Left ventricle myocardium inferior (tissue), 1 donor: Measurements from ENCODE around the gene DGLUCY. TPM values are rescaled to one million over a fixed set of nuclear protein-coding genes. Genes with fewer than 3 reads are reported as not detected.
A peak's percentile ranks its signal among the peaks of the same experiment; 100 is the strongest.

Experiments used
- DNase-seq: peaks from one replicate; pipeline ENCODE4 v3.0.0-alpha.2; 2020
- H3K27ac ChIP-seq: fragments of 200-600 bp; replicated peaks from 2 replicates; pipeline ENCODE4 v1.8.0; 2021
- H3K27me3 ChIP-seq: fragments of 200-600 bp; 2 replicates; pipeline ENCODE4 v1.8.0; 2021; ENCODE audit warnings: low read depth
- H3K36me3 ChIP-seq: fragments of 200-600 bp; 2 replicates; pipeline ENCODE4 v1.8.0; 2021
- H3K4me1 ChIP-seq: fragments of 200-600 bp; 2 replicates; pipeline ENCODE4 v1.8.0; 2021
- H3K4me3 ChIP-seq: fragments of 200-600 bp; 2 replicates; pipeline ENCODE4 v1.8.0; 2021; ENCODE audit warnings: mild to moderate bottlenecking, moderate library complexity
- H3K9me3 ChIP-seq: fragments of 200-600 bp; replicated peaks from 2 replicates; pipeline ENCODE4 v1.8.0; 2021
- intact Hi-C: fragments of 100-400 bp; cut with micrococcal nuclease; formaldehyde crosslinking; loops from one replicate; pipeline ENCODE4 v1.11.0; 2022
- long read RNA-seq: library from polyadenylated mRNA; unstranded; transcript quantifications from one replicate; pipeline ENCODE4 v2.0.0, GENCODE V29; 2021
- total RNA-seq: library from RNA; stranded (reverse); fragmentation: NEBNext Ultra II Directional; extraction: Animal tissue kit (Norgen Biotek cat#: 25700); gene quantifications from one replicate; pipeline ENCODE4 v1.2.1, GENCODE V29; 2021
- TF ChIP-seq, protein P1 (sequence below): fragments of 200-600 bp; IDR thresholded peaks from 2 replicates; pipeline ENCODE4 v1.8.0; 2021; ENCODE audit warnings: antibody characterized with exemption, mild to moderate bottlenecking, borderline replicate concordance
- donor health status: DM: no; HTN: yes; CAD: no; lungs with severe emphysema.

DGLUCY gene, protein sequence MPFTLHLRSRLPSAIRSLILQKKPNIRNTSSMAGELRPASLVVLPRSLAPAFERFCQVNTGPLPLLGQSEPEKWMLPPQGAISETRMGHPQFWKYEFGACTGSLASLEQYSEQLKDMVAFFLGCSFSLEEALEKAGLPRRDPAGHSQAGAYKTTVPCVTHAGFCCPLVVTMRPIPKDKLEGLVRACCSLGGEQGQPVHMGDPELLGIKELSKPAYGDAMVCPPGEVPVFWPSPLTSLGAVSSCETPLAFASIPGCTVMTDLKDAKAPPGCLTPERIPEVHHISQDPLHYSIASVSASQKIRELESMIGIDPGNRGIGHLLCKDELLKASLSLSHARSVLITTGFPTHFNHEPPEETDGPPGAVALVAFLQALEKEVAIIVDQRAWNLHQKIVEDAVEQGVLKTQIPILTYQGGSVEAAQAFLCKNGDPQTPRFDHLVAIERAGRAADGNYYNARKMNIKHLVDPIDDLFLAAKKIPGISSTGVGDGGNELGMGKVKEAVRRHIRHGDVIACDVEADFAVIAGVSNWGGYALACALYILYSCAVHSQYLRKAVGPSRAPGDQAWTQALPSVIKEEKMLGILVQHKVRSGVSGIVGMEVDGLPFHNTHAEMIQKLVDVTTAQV
- 220 TPM for total RNA-seq
- long read RNA-seq, transcript DGLUCY-204 (14 exons, 2,538 nt), result minor isoform, 24 of 582 reads
- long read RNA-seq, transcript DGLUCY-201 (14 exons, 2,967 nt), result major isoform, 113 of 582 reads
- long read RNA-seq, partial matches to known transcripts, result 27 of 582 reads
- long read RNA-seq, other reads (novel, unspliced or antisense), result 414 of 582 reads

DNA sequence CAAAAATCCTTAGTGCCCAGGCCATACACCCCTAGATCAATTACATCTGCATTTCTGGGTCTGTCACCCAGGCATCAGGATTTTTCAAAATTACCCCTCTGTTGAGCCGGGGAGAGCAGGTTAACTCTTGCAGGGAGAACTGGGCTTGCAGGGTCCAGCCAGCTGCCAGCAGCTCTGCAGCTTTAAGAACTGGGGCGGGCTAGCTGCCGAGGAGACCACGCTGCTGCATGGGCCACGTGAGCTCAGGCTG is at the start of gene DGLUCY:
TSS of gene DGLUCY (plus strand) at position 245 of the 250 bp plus-strand sequence. CDS start 46,222 bp downstream, outside the sequence.
- TF ChIP-seq, protein P1, sequence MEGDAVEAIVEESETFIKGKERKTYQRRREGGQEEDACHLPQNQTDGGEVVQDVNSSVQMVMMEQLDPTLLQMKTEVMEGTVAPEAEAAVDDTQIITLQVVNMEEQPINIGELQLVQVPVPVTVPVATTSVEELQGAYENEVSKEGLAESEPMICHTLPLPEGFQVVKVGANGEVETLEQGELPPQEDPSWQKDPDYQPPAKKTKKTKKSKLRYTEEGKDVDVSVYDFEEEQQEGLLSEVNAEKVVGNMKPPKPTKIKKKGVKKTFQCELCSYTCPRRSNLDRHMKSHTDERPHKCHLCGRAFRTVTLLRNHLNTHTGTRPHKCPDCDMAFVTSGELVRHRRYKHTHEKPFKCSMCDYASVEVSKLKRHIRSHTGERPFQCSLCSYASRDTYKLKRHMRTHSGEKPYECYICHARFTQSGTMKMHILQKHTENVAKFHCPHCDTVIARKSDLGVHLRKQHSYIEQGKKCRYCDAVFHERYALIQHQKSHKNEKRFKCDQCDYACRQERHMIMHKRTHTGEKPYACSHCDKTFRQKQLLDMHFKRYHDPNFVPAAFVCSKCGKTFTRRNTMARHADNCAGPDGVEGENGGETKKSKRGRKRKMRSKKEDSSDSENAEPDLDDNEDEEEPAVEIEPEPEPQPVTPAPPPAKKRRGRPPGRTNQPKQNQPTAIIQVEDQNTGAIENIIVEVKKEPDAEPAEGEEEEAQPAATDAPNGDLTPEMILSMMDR, result no peak
- intact Hi-C loops, result no loop called here
- peaks cover 8% of the 10 kb centered on the region for H3K36me3 ChIP-seq
- peaks cover 62% of the 10 kb centered on the region for H3K4me1 ChIP-seq
- peak within 1 kb of the TSS; percentile 99 for H3K27ac ChIP-seq
- H3K27me3 ChIP-seq, result no peaks in the 10 kb centered on the region
- H3K4me3 ChIP-seq, result peak within 1 kb of the TSS; percentile 89
- peak; percentile 86 for DNase-seq
- no peaks in the 10 kb centered on the region for H3K9me3 ChIP-seq

GRCh38 chr14:91065266-91065665 is 48.6 kb upstream of the DGLUCY start:
- Histone ChIP-seq H3K36me3 (no peaks in the 10 kb centered on the region), H3K27ac (no peak overlapping the region), H3K9me3 (no peaks in the 10 kb centered on the region), H3K4me3 (no peak overlapping the region), H3K27me3 (no peaks in the 10 kb centered on the region), H3K4me1 (peaks cover 27% of the 10 kb centered on the region)
- DNase-seq, result no peak
- TF ChIP-seq, protein P1, result no peak
- intact Hi-C loops, result no loop called here

DNA sequence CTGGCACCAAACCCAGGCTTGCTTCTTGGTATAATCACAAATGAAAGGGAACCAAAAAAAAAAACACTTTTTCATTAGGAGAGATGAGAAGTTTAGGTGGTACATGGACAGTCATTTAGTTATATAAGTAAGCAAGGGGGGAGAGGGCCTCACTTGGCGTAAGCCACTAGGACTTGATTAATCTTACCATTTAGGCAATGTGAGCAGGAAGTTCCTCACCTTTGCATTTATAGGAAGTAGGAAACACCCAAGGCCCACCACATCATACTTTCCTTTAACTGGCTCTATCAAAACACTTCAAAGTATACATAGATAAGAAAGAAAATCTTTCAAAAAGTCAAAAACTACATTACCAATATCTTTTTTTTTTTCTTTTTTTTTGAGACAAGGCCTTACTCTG is 46.7 kb upstream of the DGLUCY start:
- Histone ChIP-seq H3K4me1 (peaks cover 14% of the 10 kb centered on the region), H3K27me3 (no peaks in the 10 kb centered on the region), H3K27ac (no peak overlapping the region), H3K4me3 (no peak overlapping the region), H3K9me3 (no peaks in the 10 kb centered on the region), H3K36me3 (no peaks in the 10 kb centered on the region)
- DNase-seq, result no peak
- TF ChIP-seq, protein P1, result no peak
- intact Hi-C loops, result no loop called here

DNA sequence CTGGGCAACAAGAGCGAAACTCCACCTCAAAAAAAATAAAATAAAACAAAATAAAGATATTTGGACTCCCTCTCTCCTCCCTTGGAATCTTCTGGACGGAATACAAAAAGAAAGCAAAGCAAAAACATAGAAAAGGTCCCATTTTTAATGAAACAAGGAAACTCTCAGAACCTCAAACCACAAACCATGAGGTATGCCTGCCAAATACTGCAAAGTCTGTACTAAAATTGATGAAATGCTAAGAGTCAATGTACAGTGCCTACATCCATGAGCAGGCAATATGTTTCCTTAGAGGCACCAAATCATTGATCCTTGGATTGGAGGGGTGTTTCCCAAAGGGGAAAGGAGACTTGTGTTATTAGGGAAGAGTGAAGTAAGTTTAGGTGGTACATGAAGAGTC is 45.2 kb upstream of the DGLUCY start:
- Histone ChIP-seq H3K27me3 (no peaks in the 10 kb centered on the region), H3K4me1 (peaks cover 13% of the 10 kb centered on the region), H3K27ac (no peak overlapping the region), H3K9me3 (no peaks in the 10 kb centered on the region), H3K4me3 (no peak overlapping the region), H3K36me3 (no peaks in the 10 kb centered on the region)
- intact Hi-C loops, result no loop called here
- DNase-seq, result no peak
- TF ChIP-seq, protein P1, result no peak

- intact Hi-C loops, result no loop called here
- no peaks in the 10 kb centered on the region for H3K27me3 ChIP-seq
- H3K36me3 ChIP-seq, result no peaks in the 10 kb centered on the region
- H3K4me1 ChIP-seq, result peaks cover 5% of the 10 kb centered on the region
- no peak overlapping the region for H3K4me3 ChIP-seq
- TF ChIP-seq, protein P1, result no peak
- H3K9me3 ChIP-seq, result no peaks in the 10 kb centered on the region
- H3K27ac ChIP-seq, result no peak overlapping the region
- DNase-seq, result no peak
Measured at GRCh38 chr14:91070572-91070971, 43.3 kb upstream of the DGLUCY start.
